ENCODE measurements around the gene EFCAB6. TPM values are rescaled to one million over a fixed set of nuclear protein-coding genes. Genes with fewer than 3 reads are reported as not detected.

The EFCAB6 gene
- total RNA-seq, 1 experiment from 2014 or later = 0.52 TPM

DNA sequence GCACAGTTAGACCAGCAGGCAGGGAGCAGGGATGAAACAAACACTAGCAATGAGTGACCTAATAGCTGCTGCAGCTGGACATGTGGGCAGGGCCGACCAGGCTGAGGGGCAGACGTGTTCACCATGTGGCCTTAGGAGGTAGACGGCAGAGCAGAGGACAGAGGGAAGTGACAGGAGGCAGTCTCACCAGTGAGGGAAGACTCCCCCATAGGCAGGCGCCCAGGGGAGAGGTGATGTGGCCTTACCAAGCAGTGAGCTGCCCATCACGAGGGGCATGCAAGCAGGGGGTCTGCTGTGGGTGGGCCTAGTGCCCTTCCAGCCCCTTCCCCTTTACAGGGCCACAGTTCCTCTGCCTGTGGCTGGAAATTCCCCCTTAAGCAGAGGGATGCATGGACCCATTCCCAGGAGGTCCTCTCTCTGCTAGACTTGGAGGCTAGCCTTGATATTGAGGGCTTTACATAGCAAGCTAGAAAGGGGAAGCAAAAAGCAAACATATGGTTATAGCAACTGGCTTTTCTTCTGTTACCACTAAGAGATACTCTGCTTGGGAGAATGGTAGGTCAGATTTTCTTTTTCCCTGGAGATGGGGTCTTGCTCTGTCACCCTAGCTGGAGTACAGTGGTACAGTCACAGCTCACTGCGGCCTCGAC, 332.7 kb downstream of the EFCAB6 start (continued):
- no peak for TF ChIP-seq FOSL1 (IDR thresholded peaks at IDR 0.05; ENCODE audit: low read depth)

Other genes starting within 250 kb of the EFCAB6 start
- gene SULT4A1, start 50.2 kb upstream of the EFCAB6 start, total RNA-seq (2021; ENCODE audit: unreplicated experiment) = 8.4 TPM
- gene PNPLA5, start 79.7 kb upstream of the EFCAB6 start, total RNA-seq (2021; ENCODE audit: unreplicated experiment) = 2.9 TPM
- 7.3 TPM for gene PNPLA3, start 111.5 kb upstream of the EFCAB6 start, total RNA-seq (2021; ENCODE audit: unreplicated experiment)
- 40.8 TPM for gene SAMM50, start 143.1 kb upstream of the EFCAB6 start, total RNA-seq (2021; ENCODE audit: unreplicated experiment)
- 21.4 TPM for gene PARVB, start 212.0 kb upstream of the EFCAB6 start, total RNA-seq (2021; ENCODE audit: unreplicated experiment)